Left ventricle myocardium inferior (tissue), 1 donor: Measurements from ENCODE around the gene MPND. TPM values are rescaled to one million over a fixed set of nuclear protein-coding genes. Genes with fewer than 3 reads are reported as not detected.

Experiments used
- DNase-seq: peaks from one replicate; pipeline ENCODE4 v3.0.0-alpha.2; 2020
- H3K27ac ChIP-seq: fragments of 200-600 bp; replicated peaks from 2 replicates; pipeline ENCODE4 v1.8.0; 2021
- H3K27me3 ChIP-seq: fragments of 200-600 bp; 2 replicates; pipeline ENCODE4 v1.8.0; 2021; ENCODE audit warnings: low read depth
- H3K36me3 ChIP-seq: fragments of 200-600 bp; 2 replicates; pipeline ENCODE4 v1.8.0; 2021
- H3K4me1 ChIP-seq: fragments of 200-600 bp; 2 replicates; pipeline ENCODE4 v1.8.0; 2021
- H3K4me3 ChIP-seq: fragments of 200-600 bp; 2 replicates; pipeline ENCODE4 v1.8.0; 2021; ENCODE audit warnings: mild to moderate bottlenecking, moderate library complexity
- H3K9me3 ChIP-seq: fragments of 200-600 bp; replicated peaks from 2 replicates; pipeline ENCODE4 v1.8.0; 2021
- intact Hi-C: fragments of 100-400 bp; cut with micrococcal nuclease; formaldehyde crosslinking; loops from one replicate; pipeline ENCODE4 v1.11.0; 2022
- total RNA-seq: library from RNA; stranded (reverse); fragmentation: NEBNext Ultra II Directional; extraction: Animal tissue kit (Norgen Biotek cat#: 25700); gene quantifications from one replicate; pipeline ENCODE4 v1.2.1, GENCODE V29; 2021
- TF ChIP-seq, protein P1 (sequence below): fragments of 200-600 bp; IDR thresholded peaks from 2 replicates; pipeline ENCODE4 v1.8.0; 2021; ENCODE audit warnings: antibody characterized with exemption, mild to moderate bottlenecking, borderline replicate concordance
- donor health status: DM: no; HTN: yes; CAD: no; lungs with severe emphysema.

Gene MPND
- total RNA-seq, 1 donor from 2014 or later = 19.2 TPM

DNA sequence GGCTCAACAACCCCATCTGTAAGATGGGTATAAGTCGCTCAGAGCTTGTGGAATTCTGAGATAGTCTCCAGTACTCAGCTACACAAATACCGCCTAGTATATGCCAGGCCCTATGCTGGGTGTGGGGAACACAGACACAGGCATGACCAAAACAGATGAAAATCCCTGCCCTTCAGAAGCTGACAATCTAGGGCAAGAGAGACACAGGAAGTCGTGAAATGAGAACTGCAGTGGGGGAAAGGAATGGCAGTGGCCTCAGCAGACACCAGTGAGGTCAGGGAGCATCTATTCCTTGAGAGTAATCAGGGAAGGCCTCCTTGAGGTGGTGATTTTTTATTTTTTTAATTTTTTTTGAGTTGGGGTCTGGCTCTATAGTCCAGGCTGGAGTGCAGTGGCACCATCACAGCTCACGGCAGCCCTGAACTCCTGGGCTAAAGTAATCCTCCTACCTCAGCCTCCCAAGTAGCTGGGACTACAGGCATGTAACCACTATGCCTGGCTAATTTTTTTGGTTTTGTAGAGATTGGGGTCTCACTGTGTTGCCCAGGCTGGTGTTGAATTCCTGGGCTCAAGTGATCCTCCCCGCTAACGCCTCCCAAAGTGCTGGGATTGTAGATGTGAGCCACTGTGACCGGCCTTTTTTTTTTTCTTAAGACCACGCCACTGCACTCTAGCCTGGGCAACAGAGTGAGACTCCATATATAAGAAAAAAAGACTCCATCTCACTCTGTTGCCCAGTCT is 44.4 kb upstream of the MPND start:
- Histone ChIP-seq H3K9me3 (no peaks in the 10 kb centered on the region), H3K4me1 (no peaks in the 10 kb centered on the region), H3K27me3 (peaks cover 74% of the 10 kb centered on the region), H3K36me3 (no peaks in the 10 kb centered on the region), H3K27ac (no peak overlapping the region), H3K4me3 (no peak overlapping the region)
- TF ChIP-seq, protein P1, sequence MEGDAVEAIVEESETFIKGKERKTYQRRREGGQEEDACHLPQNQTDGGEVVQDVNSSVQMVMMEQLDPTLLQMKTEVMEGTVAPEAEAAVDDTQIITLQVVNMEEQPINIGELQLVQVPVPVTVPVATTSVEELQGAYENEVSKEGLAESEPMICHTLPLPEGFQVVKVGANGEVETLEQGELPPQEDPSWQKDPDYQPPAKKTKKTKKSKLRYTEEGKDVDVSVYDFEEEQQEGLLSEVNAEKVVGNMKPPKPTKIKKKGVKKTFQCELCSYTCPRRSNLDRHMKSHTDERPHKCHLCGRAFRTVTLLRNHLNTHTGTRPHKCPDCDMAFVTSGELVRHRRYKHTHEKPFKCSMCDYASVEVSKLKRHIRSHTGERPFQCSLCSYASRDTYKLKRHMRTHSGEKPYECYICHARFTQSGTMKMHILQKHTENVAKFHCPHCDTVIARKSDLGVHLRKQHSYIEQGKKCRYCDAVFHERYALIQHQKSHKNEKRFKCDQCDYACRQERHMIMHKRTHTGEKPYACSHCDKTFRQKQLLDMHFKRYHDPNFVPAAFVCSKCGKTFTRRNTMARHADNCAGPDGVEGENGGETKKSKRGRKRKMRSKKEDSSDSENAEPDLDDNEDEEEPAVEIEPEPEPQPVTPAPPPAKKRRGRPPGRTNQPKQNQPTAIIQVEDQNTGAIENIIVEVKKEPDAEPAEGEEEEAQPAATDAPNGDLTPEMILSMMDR = no peak
- no peak for DNase-seq
- intact Hi-C loops = no loop called here

DNA sequence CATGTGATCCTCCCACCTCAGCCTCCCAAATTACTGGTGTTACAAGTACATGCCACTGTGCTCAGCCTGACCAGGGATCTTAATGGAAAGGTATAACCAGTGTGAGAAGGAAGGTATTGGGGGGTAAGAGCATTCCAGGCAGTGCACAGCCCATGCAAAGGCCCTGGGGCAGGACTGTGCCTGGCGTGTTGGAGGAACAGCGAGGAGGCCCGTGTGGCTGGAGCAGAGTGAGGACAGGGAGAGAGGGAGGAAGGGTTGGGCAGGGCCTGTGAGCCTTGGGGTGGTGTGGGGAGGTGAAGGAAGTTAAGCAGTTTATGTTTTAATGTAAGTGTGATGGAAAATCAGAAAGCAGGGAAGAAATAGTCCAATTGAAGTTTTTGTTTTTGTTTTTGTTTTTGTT is 42.8 kb upstream of the MPND start:
- Histone ChIP-seq H3K27ac (no peak overlapping the region), H3K4me1 (peaks cover 5% of the 10 kb centered on the region), H3K9me3 (no peaks in the 10 kb centered on the region), H3K36me3 (no peaks in the 10 kb centered on the region), H3K4me3 (no peak overlapping the region), H3K27me3 (peaks cover 77% of the 10 kb centered on the region)
- no peak for DNase-seq
- intact Hi-C loops = no loop called here
- TF ChIP-seq, protein P1 = no peak

DNA sequence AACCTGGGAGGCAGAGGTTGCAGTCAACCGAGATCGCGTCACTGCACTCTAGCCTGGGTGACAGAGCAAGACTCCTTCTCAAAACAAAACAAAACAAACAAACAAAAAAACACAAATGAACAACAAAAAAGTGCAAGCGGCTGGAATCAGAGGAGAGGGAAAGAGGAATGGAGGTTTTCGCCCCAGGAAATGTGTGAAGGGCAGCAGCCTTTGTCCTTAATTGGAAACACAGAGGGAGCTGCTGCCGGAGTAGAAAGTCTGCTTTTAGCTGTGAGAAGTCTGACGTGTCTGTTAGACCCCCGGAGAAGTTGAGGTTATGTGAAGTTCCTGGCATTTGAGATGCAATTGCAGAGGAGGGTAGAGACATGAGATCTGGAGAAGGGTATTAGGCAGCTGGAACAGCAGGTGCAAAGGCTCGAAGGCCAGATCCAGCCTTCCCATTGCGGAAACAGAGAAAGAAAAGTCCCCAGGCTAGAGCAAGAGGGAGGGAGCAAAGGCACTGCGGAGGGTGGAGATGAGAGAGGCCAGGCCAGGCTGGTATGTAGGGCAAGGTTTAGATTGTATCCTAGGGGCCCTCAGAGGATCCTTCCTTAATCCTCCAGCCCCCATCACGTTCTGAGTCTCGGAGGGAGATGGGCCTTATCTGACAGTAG is 41.6 kb upstream of the MPND start:
- DNase-seq = no peak
- no peak overlapping the region for H3K27ac ChIP-seq
- H3K4me3 ChIP-seq = no peak overlapping the region
- H3K36me3 ChIP-seq = no peaks in the 10 kb centered on the region
- H3K27me3 ChIP-seq = peaks cover 77% of the 10 kb centered on the region
- H3K4me1 ChIP-seq = peaks cover 5% of the 10 kb centered on the region
- H3K9me3 ChIP-seq = no peaks in the 10 kb centered on the region
- intact Hi-C loops = no loop called here
- TF ChIP-seq, protein P1 = no peak

DNA sequence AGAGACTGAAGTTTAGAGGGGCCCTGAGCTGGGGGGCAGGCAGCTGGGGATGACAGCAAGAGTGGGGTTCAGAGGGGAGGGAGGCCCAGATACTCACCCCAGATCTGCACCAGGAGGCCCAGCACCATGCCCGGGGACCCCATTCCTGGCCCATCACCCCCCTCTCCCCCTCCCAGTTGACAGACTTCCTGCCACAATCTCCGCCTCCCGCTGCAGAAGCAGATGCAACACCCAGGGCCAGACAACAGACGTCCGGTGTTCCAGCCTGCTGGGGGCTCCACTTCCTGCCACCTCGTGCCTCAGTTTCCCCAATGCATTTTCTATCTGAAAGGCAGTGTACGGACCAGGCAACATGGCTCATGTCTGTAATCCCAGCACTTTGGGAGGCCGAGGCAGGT is 41.1 kb upstream of the MPND start, which contains the start of gene TMIGD2:
TSS of gene TMIGD2 (minus strand) at position 147 of the 398 bp plus-strand sequence. CDS start at position 143, 4 bp downstream.
- no peak for DNase-seq

DNA sequence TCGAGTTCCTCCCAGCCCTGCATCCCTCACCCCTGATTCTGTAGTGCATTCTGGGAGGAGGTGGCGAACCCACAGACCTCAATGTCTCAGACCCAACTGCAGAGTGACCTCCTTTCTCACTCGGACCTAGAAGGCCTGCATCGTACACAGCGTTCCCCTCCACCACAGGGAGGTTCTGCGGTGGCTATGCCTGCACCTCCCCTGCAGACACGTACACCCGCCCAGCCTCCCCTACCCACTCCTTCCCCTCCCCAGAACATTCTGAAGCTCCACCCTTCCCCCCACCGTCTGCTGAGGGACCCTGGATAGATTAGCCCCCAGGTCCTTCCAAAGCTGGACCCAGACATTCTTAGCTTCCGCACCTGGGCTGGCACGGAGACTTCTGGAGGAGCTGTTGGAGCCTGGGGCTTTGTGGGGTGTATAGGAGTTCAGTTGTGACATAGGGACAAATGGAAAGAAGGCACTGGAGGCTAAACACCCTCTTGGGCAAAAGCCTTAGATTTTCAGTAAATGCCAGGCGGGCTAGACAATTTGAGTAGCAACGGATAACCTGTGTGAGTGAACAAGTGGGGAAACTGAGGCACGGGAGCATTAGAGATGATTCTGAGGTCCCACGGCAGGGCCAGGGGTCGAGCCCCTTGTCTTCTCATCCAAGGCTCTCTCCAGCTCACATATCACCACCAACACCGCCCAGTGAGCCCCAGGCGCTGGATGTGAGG is 39.4 kb upstream of the MPND start:
- Histone ChIP-seq H3K9me3 (no peaks in the 10 kb centered on the region), H3K27ac (no peak overlapping the region), H3K4me1 (peaks cover 5% of the 10 kb centered on the region), H3K27me3 (peaks cover 67% of the 10 kb centered on the region), H3K36me3 (no peaks in the 10 kb centered on the region), H3K4me3 (peak overlapping the region; percentile 44)
- no peak for DNase-seq
- TF ChIP-seq, protein P1 = no peak
- intact Hi-C loops = no loop called here

More for the DNA sequence above, 41.1 kb upstream of the MPND start, which contains the start of gene TMIGD2:
- no peaks in the 10 kb centered on the region for H3K36me3 ChIP-seq
- TF ChIP-seq, protein P1 = no peak
- no peak within 1 kb of the TSS for H3K4me3 ChIP-seq
- peaks cover 75% of the 10 kb centered on the region for H3K27me3 ChIP-seq
- intact Hi-C loops = no loop called here
- no peak within 1 kb of the TSS for H3K27ac ChIP-seq
- peaks cover 5% of the 10 kb centered on the region for H3K4me1 ChIP-seq
- no peaks in the 10 kb centered on the region for H3K9me3 ChIP-seq
